Activated T-cell treated with anti-CD3 and anti-CD28 coated beads, Interleukin-2, amount 50 U/mL, for 72 hours (primary cell): ENCODE measurements around the gene CADPS. TPM values are rescaled to one million over a fixed set of nuclear protein-coding genes. Genes with fewer than 3 reads are reported as not detected.

ENCODE experiments used
- ATAC-seq, 2 donors: fragments of 150-1000 bp; cut with Tn5 transposase; replicated peaks in 1 of 2; 2 replicates each; pipeline ENCODE4 v1.10.0; 2021; ENCODE audit warnings: moderate library complexity in 2 of 2, mild to moderate bottlenecking in 1 of 2
- DNase-seq, 2 donors: peaks; one replicate each; pipeline ENCODE4 v3.0.0; 2021 to 2022; ENCODE audit warnings: mixed read lengths in 1 of 2
- H3K27ac Mint-ChIP-seq: one replicate; pipeline ENCODE4 v1.8.0; 2022; ENCODE audit warnings: mild to moderate bottlenecking, moderate library complexity, mixed read lengths
- H3K27me3 Mint-ChIP-seq: one replicate; pipeline ENCODE4 v1.8.0; 2022; ENCODE audit warnings: low read depth, mixed read lengths
- H3K36me3 Mint-ChIP-seq, 2 donors: one replicate each; pipeline ENCODE4 v1.8.0; 2022; ENCODE audit warnings: mixed read lengths in 2 of 2, mild to moderate bottlenecking in 1 of 2; ENCODE audit not compliant: insufficient read depth in 2 of 2
- H3K4me1 Mint-ChIP-seq: one replicate; pipeline ENCODE4 v1.8.0; 2022; ENCODE audit warnings: low read depth, mixed read lengths
- H3K4me3 Mint-ChIP-seq, 2 donors: one replicate each; pipeline ENCODE4 v1.8.0; 2022; ENCODE audit warnings: mild to moderate bottlenecking in 2 of 2, mixed read lengths in 2 of 2, moderate library complexity in 2 of 2
- H3K9me3 Mint-ChIP-seq, 2 donors: one replicate each; pipeline ENCODE4 v1.8.0; 2022; ENCODE audit warnings: mixed read lengths in 2 of 2
- total RNA-seq, 2 donors: library from RNA; stranded (reverse); gene quantifications; one replicate each; pipeline ENCODE4 v1.2.3, GENCODE V29; 2022

Gene CADPS
- total RNA-seq, 2 donors from 2014 or later, result not detected

GRCh38 chr3:62611541-62612240 is 263.5 kb downstream of the CADPS start:
- H3K27ac Mint-ChIP-seq, result no peak overlapping the region
- peaks cover 0 to 2% of the 10 kb centered on the region in 2 donors for H3K9me3 Mint-ChIP-seq

GRCh38 chr3:62607287-62608029 is 267.8 kb downstream of the CADPS start:
- H3K27ac Mint-ChIP-seq, result no peak overlapping the region
- H3K36me3 Mint-ChIP-seq, result no peaks in the 10 kb centered on the region
- H3K27me3 Mint-ChIP-seq, result no peaks in the 10 kb centered on the region
- peaks cover 0 to 2% of the 10 kb centered on the region in 2 donors for H3K9me3 Mint-ChIP-seq
- H3K4me1 Mint-ChIP-seq, result no peaks in the 10 kb centered on the region
- ATAC-seq (no peak), DNase-seq (no peak)
- H3K4me3 Mint-ChIP-seq, result no peak overlapping the region

More at GRCh38 chr3:62611541-62612240, 263.5 kb downstream of the CADPS start:
- no peak overlapping the region for H3K4me3 Mint-ChIP-seq
- no peaks in the 10 kb centered on the region for H3K27me3 Mint-ChIP-seq
- no peaks in the 10 kb centered on the region for H3K4me1 Mint-ChIP-seq
- no peak for DNase-seq
- ATAC-seq, result no peak
- no peaks in the 10 kb centered on the region for H3K36me3 Mint-ChIP-seq

- Mint-ChIP-seq H3K27ac (no peak overlapping the region), H3K4me3 (no peak overlapping the region), H3K4me1 (no peaks in the 10 kb centered on the region), H3K9me3 (peaks cover 0 to 2% of the 10 kb centered on the region in 2 donors), H3K36me3 (no peaks in the 10 kb centered on the region), H3K27me3 (no peaks in the 10 kb centered on the region)
- ATAC-seq (no peak), DNase-seq (no peak)
Observed at GRCh38 chr3:62605413-62606068, 269.7 kb downstream of the CADPS start.

- Mint-ChIP-seq H3K27me3 (no peaks in the 10 kb centered on the region), H3K27ac (no peak overlapping the region), H3K36me3 (no peaks in the 10 kb centered on the region), H3K9me3 (peaks cover 0 to 2% of the 10 kb centered on the region in 2 donors), H3K4me3 (no peak overlapping the region), H3K4me1 (no peaks in the 10 kb centered on the region)
- ATAC-seq (no peak), DNase-seq (no peak)
Observed at GRCh38 chr3:62604751-62605351, 270.4 kb downstream of the CADPS start.

- Mint-ChIP-seq H3K4me1 (no peaks in the 10 kb centered on the region), H3K9me3 (peaks cover 0 to 2% of the 10 kb centered on the region in 2 donors), H3K36me3 (no peaks in the 10 kb centered on the region), H3K27me3 (no peaks in the 10 kb centered on the region), H3K4me3 (no peak overlapping the region), H3K27ac (no peak overlapping the region)
- no peak for DNase-seq
- ATAC-seq, result no peak
Observed at GRCh38 chr3:62604298-62604697, 270.9 kb downstream of the CADPS start.

GRCh38 chr3:62602987-62603386 is 272.2 kb downstream of the CADPS start:
- Mint-ChIP-seq H3K27ac (no peak overlapping the region), H3K27me3 (no peaks in the 10 kb centered on the region), H3K36me3 (no peaks in the 10 kb centered on the region), H3K4me3 (no peak overlapping the region), H3K9me3 (peaks cover 0 to 2% of the 10 kb centered on the region in 2 donors), H3K4me1 (no peaks in the 10 kb centered on the region)
- DNase-seq (no peak), ATAC-seq (no peak)

- Mint-ChIP-seq H3K4me3 (no peak overlapping the region), H3K9me3 (peaks cover 0 to 2% of the 10 kb centered on the region in 2 donors), H3K27me3 (no peaks in the 10 kb centered on the region), H3K4me1 (no peaks in the 10 kb centered on the region), H3K27ac (no peak overlapping the region), H3K36me3 (no peaks in the 10 kb centered on the region)
- no peak for DNase-seq
- no peak for ATAC-seq
Observed at GRCh38 chr3:62602129-62602770, 273.0 kb downstream of the CADPS start.

- Mint-ChIP-seq H3K36me3 (no peaks in the 10 kb centered on the region), H3K27ac (no peak overlapping the region), H3K4me1 (no peaks in the 10 kb centered on the region), H3K27me3 (no peaks in the 10 kb centered on the region), H3K4me3 (no peak overlapping the region), H3K9me3 (no peaks in the 10 kb centered on the region)
- no peak for DNase-seq
- no peak for ATAC-seq
Observed at GRCh38 chr3:62601238-62602070, 273.8 kb downstream of the CADPS start.

- H3K27me3 Mint-ChIP-seq, result no peaks in the 10 kb centered on the region
- no peaks in the 10 kb centered on the region for H3K36me3 Mint-ChIP-seq
- DNase-seq (no peak), ATAC-seq (no peak)
- no peaks in the 10 kb centered on the region for H3K4me1 Mint-ChIP-seq
- H3K27ac Mint-ChIP-seq, result no peak overlapping the region
- H3K9me3 Mint-ChIP-seq, result no peaks in the 10 kb centered on the region
- no peak overlapping the region for H3K4me3 Mint-ChIP-seq
Observed at GRCh38 chr3:62600033-62600432, 275.2 kb downstream of the CADPS start.

- DNase-seq, result no peak
- H3K9me3 Mint-ChIP-seq, result no peaks in the 10 kb centered on the region
Observed at GRCh38 chr3:62597491-62597890, 277.7 kb downstream of the CADPS start.

GRCh38 chr3:62592408-62592807 is 282.8 kb downstream of the CADPS start:
- Mint-ChIP-seq H3K4me3 (no peak overlapping the region), H3K27ac (no peak overlapping the region), H3K36me3 (no peaks in the 10 kb centered on the region), H3K9me3 (no peaks in the 10 kb centered on the region), H3K4me1 (no peaks in the 10 kb centered on the region), H3K27me3 (no peaks in the 10 kb centered on the region)
- DNase-seq, result no peak
- ATAC-seq, result no peak

More at GRCh38 chr3:62597491-62597890, 277.7 kb downstream of the CADPS start:
- no peaks in the 10 kb centered on the region for H3K36me3 Mint-ChIP-seq
- H3K4me3 Mint-ChIP-seq, result no peak overlapping the region
- H3K27me3 Mint-ChIP-seq, result no peaks in the 10 kb centered on the region
- no peak for ATAC-seq
- no peak overlapping the region for H3K27ac Mint-ChIP-seq
- H3K4me1 Mint-ChIP-seq, result no peaks in the 10 kb centered on the region

GRCh38 chr3:62589078-62589477 is 286.1 kb downstream of the CADPS start:
- no peak overlapping the region for H3K27ac Mint-ChIP-seq
- no peaks in the 10 kb centered on the region for H3K9me3 Mint-ChIP-seq
- DNase-seq (no peak), ATAC-seq (no peak)
- no peaks in the 10 kb centered on the region for H3K4me1 Mint-ChIP-seq
- H3K4me3 Mint-ChIP-seq, result no peak overlapping the region
- no peaks in the 10 kb centered on the region for H3K36me3 Mint-ChIP-seq
- H3K27me3 Mint-ChIP-seq, result no peaks in the 10 kb centered on the region
